Upper lobe of left lung (tissue), 4 donors: ENCODE data around the gene ZC3H4.

Experiments
- EP300 ChIP-seq, 4 donors: sonication (generic); formaldehyde crosslinking; IDR thresholded peaks; one replicate each; pipeline ENCODE4 v1.5.1; 2017; ENCODE audit warnings: antibody characterized with exemption in 4 of 4, control low read depth in 2 of 4
- POLR2A ChIP-seq, 4 donors: fragments of 450-650 bp; IDR thresholded peaks; one replicate each; pipeline ENCODE4 v1.5.1; 2016 to 2017; ENCODE audit warnings: antibody characterized with exemption in 4 of 4, mild to moderate bottlenecking in 2 of 4
- TF ChIP-seq, protein P1 (sequence below), 6 experiments: fragments of 450-650 bp in 4 of 6; fragments of 200-600 bp in 2 of 6; sonication (generic) in 2 of 6; IDR thresholded peaks; one replicate each; pipeline ENCODE4 v1.5.1; 2016 to 2019; ENCODE audit warnings: antibody characterized with exemption in 6 of 6

DNA sequence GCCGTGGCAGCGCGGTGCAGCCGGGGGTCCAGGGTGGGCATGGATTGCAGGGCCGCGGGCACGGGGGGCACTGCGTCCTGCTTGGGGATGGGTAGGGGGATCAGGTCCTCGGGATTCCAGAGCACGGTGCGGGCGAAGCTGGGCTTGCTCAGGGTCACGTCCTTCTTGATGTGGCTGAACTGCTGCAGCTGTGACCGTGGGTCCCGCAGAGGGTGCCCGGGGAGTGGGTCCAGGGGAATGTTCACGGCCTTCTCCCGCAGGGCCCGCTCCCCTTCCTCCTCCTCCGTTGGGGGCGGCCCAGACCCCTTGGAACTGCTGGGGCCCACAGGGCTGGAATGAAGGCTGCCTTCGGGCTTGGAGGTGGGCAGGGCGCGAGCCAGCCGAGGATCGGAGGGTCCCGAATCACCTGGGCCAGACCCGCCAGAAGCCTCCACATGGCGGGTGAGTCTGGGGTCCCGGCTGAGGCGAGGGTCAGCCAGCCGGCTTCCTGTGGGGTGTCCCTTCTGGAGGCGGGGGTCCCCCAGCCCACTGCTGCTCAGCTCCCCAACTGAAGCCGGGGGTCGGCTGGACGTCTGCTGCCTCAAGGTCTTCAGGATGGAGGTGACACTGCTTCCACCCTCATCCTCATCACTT is 46.2 kb downstream of the ZC3H4 start:
- TF ChIP-seq EP300 (IDR thresholded peaks at IDR 0.05) (no peak), POLR2A (IDR thresholded peaks at IDR 0.05) (no peak)
- TF ChIP-seq, protein P1, sequence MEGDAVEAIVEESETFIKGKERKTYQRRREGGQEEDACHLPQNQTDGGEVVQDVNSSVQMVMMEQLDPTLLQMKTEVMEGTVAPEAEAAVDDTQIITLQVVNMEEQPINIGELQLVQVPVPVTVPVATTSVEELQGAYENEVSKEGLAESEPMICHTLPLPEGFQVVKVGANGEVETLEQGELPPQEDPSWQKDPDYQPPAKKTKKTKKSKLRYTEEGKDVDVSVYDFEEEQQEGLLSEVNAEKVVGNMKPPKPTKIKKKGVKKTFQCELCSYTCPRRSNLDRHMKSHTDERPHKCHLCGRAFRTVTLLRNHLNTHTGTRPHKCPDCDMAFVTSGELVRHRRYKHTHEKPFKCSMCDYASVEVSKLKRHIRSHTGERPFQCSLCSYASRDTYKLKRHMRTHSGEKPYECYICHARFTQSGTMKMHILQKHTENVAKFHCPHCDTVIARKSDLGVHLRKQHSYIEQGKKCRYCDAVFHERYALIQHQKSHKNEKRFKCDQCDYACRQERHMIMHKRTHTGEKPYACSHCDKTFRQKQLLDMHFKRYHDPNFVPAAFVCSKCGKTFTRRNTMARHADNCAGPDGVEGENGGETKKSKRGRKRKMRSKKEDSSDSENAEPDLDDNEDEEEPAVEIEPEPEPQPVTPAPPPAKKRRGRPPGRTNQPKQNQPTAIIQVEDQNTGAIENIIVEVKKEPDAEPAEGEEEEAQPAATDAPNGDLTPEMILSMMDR (IDR thresholded peaks at IDR 0.05), result no peak
